OCI-LY1 (cell line): ENCODE data around the gene PRSS2.

Experiments used
- H2AFZ ChIP-seq: fragments of 200-600 bp; sonication (generic), shearing (Covaris generic); 2 replicates; pipeline ENCODE4 v1.6.0; 2014; ENCODE audit warnings: antibody characterized with exemption, mild to moderate bottlenecking, low read length
- H3F3A ChIP-seq: fragments of 200-600 bp; sonication (generic), shearing (Covaris generic); 2 replicates; pipeline ENCODE4 v1.6.0; 2014; ENCODE audit warnings: mild to moderate bottlenecking, antibody characterized with exemption, low read length, moderate library complexity; ENCODE audit not compliant: insufficient read depth
- H3K27ac ChIP-seq: fragments of 200-600 bp; sonication (generic); 2 replicates; pipeline ENCODE4 v1.5.1; 2014; ENCODE audit warnings: low read length, mixed run types, mild to moderate bottlenecking, low read depth; ENCODE audit not compliant: poor library complexity, severe bottlenecking
- H3K27me3 ChIP-seq: fragments of 200-600 bp; sonication (generic); 2 replicates; pipeline ENCODE4 v1.6.0; 2014; ENCODE audit warnings: antibody characterized with exemption, mild to moderate bottlenecking, low read length, moderate library complexity; ENCODE audit not compliant: insufficient read depth
- H3K36me3 ChIP-seq: fragments of 200-600 bp; sonication (generic); 2 replicates; pipeline ENCODE4 v1.6.1; 2014; ENCODE audit warnings: mild to moderate bottlenecking, antibody characterized with exemption, low read length, moderate library complexity, mixed read lengths; ENCODE audit not compliant: insufficient read depth
- H3K4me1 ChIP-seq: fragments of 200-600 bp; sonication (generic); 2 replicates; pipeline ENCODE4 v1.5.1; 2014; ENCODE audit warnings: mild to moderate bottlenecking, low read length, moderate library complexity; ENCODE audit not compliant: insufficient read depth, severe bottlenecking
- H3K4me2 ChIP-seq: fragments of 200-600 bp; sonication (generic), shearing (Covaris generic); 2 replicates; pipeline ENCODE4 v1.6.1; 2014; ENCODE audit warnings: low read length
- H3K4me3 ChIP-seq: fragments of 200-600 bp; sonication (generic); 2 replicates; pipeline ENCODE4 v1.5.1; 2014; ENCODE audit warnings: low read length, low read depth, mild to moderate bottlenecking, mixed read lengths; ENCODE audit not compliant: poor library complexity, severe bottlenecking
- H3K79me2 ChIP-seq: fragments of 200-600 bp; shearing (Covaris generic); 2 replicates; pipeline ENCODE4 v1.6.1; 2016; ENCODE audit warnings: mixed run types, low read length, mixed read lengths; ENCODE audit not compliant: insufficient read depth
- H3K9ac ChIP-seq: fragments of 200-600 bp; sonication (generic), shearing (Covaris generic); 2 replicates; pipeline ENCODE4 v1.6.1; 2014; ENCODE audit warnings: mild to moderate bottlenecking, low read length, mixed read lengths
- H3K9me2 ChIP-seq: fragments of 200-600 bp; sonication (generic), shearing (Covaris generic); 2 replicates; pipeline ENCODE4 v1.6.1; 2014; ENCODE audit warnings: low read depth, mild to moderate bottlenecking, low read length, mixed read lengths
- H3K9me3 ChIP-seq: fragments of 200-600 bp; shearing (Covaris generic); 2 replicates; pipeline ENCODE4 v1.6.1; 2014; ENCODE audit warnings: low read length, mixed read lengths
- H4K20me1 ChIP-seq: fragments of 200-600 bp; sonication (generic), shearing (Covaris generic); 2 replicates; pipeline ENCODE4 v1.6.0; 2016; ENCODE audit warnings: mild to moderate bottlenecking, low read length; ENCODE audit not compliant: insufficient read depth
- CTCF ChIP-seq: fragments of 200-600 bp; sonication (generic), shearing (Covaris generic); IDR thresholded peaks from 2 replicates; pipeline ENCODE4 v1.5.1; 2017; ENCODE audit warnings: mild to moderate bottlenecking, antibody characterized with exemption, low read length, moderate library complexity, mixed read lengths
- EZH2 ChIP-seq: fragments of 200-600 bp; sonication (generic), shearing (Covaris generic); IDR thresholded peaks from 2 replicates; pipeline ENCODE4 v1.8.0; 2017; ENCODE audit warnings: borderline replicate concordance, mixed run types, mild to moderate bottlenecking, antibody characterized with exemption, low read length, moderate library complexity, mixed read lengths

Gene PRSS2

DNA sequence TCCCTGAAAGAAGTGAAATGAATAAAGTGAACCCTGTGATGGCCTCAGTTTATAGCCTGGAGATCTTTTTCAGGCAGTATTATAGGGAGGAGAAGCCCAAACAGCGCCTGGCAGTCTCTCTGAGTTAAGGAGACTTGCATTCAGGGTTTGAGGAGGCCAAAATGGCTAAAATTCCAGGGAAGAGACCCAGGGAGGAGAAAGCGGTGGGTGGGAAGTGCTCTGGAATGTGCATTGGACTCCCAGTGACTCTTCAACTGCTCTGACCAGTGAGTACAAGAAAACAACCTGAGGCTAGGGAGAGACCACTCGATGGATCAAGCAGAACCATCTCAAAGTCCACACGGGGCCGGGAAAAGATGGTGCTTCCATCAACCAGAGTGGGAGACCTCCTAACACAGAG is 48.8 kb downstream of the PRSS2 start:
- H3K4me2 ChIP-seq, result no peak overlapping the region
- H3K27ac ChIP-seq, result no peak overlapping the region
- no peaks in the 10 kb centered on the region for H4K20me1 ChIP-seq
- no peaks in the 10 kb centered on the region for H3F3A ChIP-seq
- H3K4me3 ChIP-seq, result no peak overlapping the region
- no peaks in the 10 kb centered on the region for H3K9me2 ChIP-seq
- H3K9ac ChIP-seq, result no peak overlapping the region
- TF ChIP-seq EZH2 (no peak), CTCF (no peak)
- peaks cover 5% of the 10 kb centered on the region; the same call in 1 of the 2 replicates for H3K9me3 ChIP-seq
- H3K79me2 ChIP-seq, result no peaks in the 10 kb centered on the region
- peaks cover 6% of the 10 kb centered on the region; the same call in 1 of the 2 replicates for H3K27me3 ChIP-seq
- no peaks in the 10 kb centered on the region; the same call in 1 of the 2 replicates for H3K36me3 ChIP-seq
- no peak overlapping the region for H2AFZ ChIP-seq
- H3K4me1 ChIP-seq, result no peaks in the 10 kb centered on the region

GRCh38 chr7:142822714-142823113 is 51.9 kb downstream of the PRSS2 start:
- Histone ChIP-seq H3K9me2 (no peaks in the 10 kb centered on the region), H3K79me2 (no peaks in the 10 kb centered on the region), H2AFZ (no peak overlapping the region), H4K20me1 (no peaks in the 10 kb centered on the region), H3K9me3 (peaks cover 14% of the 10 kb centered on the region), H3K4me1 (no peaks in the 10 kb centered on the region), H3K36me3 (no peaks in the 10 kb centered on the region; the same call in 1 of the 2 replicates), H3K4me3 (no peak overlapping the region), H3K27me3 (peaks cover 13% of the 10 kb centered on the region; the same call in 1 of the 2 replicates), H3F3A (no peaks in the 10 kb centered on the region), H3K27ac (no peak overlapping the region), H3K9ac (no peak overlapping the region), H3K4me2 (no peak overlapping the region)
- TF ChIP-seq EZH2, result no peak
- no peak for TF ChIP-seq CTCF
